NCI-H774 (cell line): ENCODE measurements around the gene SMIM31.

Source experiments
- DNase-seq: peaks from one replicate; lab custom pipeline; 2025; lab: John Stamatoyannopoulos, UW

The SMIM31 gene

GRCh38 chr4:164753873-164754488 is at the start of gene SMIM31:
Gene SMIM31, plus strand, starts transcription at chr4:164754131. Its CDS starts 16,313 bp downstream, at chr4:164770444.
- DNase-seq, result no peak

DNA sequence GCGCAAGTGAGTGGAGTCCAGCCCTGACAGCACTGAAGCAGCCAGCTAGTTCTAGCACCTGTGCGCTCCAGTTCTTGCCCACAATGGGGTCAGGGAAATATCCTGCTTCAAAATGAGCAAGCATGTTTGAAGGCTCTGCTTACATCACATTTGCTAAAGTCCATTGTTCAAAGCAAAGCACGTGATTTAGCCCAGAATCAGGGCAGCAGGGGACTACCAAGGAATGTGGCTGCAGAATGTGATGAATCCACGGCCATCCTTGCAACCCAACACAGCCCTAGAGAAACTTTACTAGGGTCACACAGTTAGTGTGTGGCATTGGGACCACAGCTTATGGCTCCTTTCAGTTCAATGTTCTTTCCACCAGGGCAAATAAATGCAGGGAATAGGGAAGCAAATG is 47.3 kb upstream of the SMIM31 start:
- DNase-seq, result no peak

- no peak for DNase-seq
Measured at GRCh38 chr4:164716901-164717300, 37.0 kb upstream of the SMIM31 start.

DNA sequence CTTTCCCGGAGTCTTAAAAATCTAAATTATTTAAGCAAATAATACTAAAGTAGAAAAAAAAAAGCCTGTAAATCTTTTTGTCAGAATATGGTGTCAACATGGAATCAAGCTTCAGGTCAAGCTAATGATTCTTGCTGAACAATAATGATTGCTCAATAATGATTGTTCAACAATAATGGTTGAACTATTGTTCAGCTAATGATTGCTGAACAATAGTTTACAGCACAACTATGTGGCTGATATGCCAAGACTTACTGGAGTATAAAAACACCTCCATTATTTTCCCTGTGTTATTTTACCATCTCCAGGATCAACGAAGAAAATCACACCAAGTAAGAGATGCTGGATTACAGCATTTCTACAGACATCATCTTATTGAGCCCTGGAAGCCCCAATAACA is 35.1 kb upstream of the SMIM31 start:
- no peak for DNase-seq

DNA sequence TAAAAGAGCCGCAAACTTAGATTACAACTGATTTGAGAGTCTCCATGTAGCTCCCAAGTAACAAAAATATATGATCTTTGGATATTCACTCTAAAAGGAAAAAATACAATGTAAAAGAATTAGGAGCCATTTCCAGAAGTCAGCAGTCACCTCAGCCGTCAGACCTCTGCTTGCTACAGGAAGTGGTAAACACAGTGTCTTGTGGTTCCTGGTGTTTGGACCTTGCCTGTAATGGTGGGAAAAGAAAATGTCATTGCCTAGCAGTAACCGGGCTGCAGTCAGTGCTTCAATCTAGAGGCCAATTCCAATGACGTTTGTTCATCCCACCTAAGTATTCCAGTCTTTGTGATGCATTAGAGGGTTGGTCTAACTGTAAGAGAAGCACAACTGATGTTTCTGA is 28.9 kb upstream of the SMIM31 start:
- DNase-seq, result no peak

DNA sequence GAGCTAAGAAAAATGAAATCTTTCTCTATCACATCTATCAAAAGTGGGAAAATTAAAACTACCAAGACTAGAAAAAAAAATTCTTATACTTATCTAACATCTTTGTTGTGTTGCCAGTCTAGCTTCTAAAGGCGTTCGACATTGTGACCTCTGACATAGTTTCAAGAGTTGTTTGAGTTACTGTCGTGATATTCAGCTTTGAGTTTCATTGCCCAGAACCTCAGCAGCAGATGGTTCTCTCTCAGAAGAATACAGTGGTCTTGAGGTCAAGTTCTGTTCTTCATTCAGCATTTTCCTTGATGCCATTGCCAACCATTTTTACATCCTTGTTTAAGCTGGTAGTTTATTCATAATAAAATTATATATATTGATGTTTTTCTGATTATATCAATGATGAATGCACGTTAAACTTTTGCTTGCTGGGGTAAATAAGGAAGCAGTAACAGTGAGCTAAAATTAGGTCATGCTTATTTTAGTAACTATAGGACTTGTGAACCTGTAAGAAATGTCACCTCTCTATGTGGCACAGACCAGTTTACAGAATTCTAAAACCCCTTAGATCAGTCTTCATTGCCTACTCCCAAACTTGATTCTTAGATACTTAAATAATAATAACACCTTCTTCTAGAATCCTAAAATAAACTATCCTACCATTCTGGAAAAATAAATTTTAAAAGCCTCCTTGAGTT is 23.1 kb upstream of the SMIM31 start:
- DNase-seq, result no peak

GRCh38 chr4:164731827-164732474 is 22.0 kb upstream of the SMIM31 start:
- no peak for DNase-seq

DNA sequence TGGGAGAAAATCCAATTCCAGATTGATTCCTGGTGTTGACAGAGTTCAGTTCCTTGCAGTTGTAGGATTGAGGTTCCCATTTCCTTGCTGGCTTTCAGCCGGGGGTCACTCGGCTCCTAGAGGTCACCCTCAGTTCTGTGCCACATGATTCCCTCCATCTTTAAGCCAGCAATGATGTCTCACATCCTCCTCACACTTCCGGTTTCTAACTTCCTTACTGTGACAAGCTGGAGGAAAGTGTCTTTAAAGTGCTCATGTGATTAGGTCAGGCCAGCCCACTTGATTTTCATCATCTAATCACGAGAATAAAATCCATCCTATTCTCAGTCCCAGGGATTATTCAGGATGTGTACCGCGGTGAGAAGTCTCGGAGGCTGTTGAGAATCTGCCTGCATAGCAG is 19.4 kb upstream of the SMIM31 start:
- no peak for DNase-seq

DNA sequence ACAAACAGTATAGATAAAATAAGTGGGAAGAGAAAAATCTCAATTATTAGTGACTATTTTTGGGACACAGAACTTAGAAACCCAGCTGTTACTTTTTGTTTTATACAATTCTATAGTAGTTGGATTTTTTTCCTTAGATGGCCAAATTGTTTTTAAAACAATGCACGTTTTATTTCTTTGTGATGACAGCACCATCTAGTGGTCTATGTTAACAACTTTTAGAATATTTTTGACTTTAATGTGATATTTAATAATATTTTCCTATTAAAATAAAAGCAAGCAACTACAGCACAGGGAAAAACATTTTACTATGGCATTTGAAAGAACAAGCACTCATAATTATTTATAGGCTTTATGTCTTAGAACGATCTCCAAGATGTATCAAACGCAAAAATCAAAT is 5.6 kb upstream of the SMIM31 start:
- no peak for DNase-seq

- DNase-seq, result no peak
Measured at GRCh38 chr4:164755432-164755831, 1.5 kb downstream of the SMIM31 start.

- no peak for DNase-seq
Measured at GRCh38 chr4:164756686-164757085, 2.8 kb downstream of the SMIM31 start.

DNA sequence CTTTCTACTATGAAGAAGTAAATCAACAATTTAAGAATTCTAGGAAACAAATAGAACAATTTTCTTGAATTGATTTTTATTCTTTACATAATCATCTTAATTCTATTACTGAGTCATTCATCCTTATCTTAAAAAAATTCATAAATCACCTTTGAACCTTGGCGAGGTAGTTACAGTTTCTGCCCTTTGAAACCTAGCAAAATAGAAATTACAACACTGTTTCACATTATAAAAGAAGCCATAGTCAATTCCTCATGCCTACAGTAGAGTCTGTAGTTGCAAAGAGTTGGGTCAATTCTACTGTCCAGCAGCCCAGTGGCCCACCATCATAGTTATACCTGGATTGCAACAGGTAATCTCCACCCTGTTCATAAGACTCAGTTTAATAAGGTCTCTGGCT is 7.3 kb downstream of the SMIM31 start:
- no peak for DNase-seq

GRCh38 chr4:164761746-164762275 is 7.9 kb downstream of the SMIM31 start:
- no peak for DNase-seq

DNA sequence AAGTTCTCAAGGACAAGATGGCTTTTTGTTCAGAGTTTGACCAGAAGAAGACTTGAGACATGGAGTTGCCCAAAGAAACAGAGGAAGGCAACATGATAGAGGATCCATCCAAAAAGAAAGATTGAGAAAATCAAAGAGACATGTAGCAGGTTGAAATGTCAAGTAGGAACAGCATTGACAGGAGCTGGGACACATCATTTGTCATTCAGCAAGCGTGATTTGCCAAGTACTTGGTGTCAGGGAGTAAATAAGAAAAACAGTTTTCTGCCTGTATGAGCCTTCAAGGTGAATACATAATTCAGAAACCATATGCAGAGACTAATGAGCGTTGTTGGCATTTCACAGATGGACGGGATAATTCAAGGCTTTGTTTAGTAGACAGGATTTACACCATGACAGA is 11.2 kb downstream of the SMIM31 start:
- no peak for DNase-seq

GRCh38 chr4:164765833-164766232 is 11.9 kb downstream of the SMIM31 start:
- no peak for DNase-seq

GRCh38 chr4:164768516-164768915 is 14.6 kb downstream of the SMIM31 start:
- DNase-seq, result no peak

GRCh38 chr4:164770010-164770724 is 16.2 kb downstream of the SMIM31 start:
- DNase-seq, result peak; percentile 58

GRCh38 chr4:164771088-164771487 is 17.2 kb downstream of the SMIM31 start:
- DNase-seq, result no peak

DNA sequence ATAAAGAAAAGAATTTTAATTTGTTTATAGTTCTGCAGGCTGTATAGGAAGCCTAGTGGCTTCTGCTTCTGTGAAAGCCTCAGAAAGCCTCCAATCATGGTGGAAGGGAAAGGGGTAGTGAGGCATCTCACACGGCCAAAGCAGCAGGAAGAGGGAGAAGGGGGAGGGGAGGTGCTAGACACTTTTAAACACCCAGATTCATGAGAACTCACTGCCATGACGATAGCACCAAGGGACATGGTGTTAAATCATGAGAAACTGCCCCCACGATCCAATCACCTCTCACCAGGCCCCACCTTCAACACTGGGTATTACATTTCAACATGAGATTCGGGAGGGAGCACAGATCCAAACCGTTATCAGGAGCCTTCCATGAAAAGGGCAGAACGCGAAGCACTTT is 18.1 kb downstream of the SMIM31 start:
- DNase-seq, result no peak

DNA sequence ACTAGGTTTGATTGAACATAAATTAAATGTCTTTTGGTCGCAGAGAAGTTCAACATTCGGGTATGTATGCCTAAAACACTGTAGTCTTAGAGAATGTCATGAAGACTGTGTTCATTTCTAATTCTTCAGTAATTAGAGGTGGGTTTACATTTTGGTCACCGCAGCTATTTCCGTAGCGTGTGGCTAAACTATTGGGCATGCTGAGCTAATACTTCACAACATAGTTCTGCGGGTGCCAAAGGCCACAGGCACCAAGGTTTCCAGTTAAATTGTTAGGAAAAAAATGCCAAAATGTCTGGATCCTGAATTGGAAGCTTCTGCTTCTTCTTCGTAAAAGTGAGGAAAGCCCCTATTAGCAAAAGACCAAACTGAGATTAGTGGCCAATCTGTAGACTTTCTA is 25.1 kb downstream of the SMIM31 start:
- no peak for DNase-seq

DNA sequence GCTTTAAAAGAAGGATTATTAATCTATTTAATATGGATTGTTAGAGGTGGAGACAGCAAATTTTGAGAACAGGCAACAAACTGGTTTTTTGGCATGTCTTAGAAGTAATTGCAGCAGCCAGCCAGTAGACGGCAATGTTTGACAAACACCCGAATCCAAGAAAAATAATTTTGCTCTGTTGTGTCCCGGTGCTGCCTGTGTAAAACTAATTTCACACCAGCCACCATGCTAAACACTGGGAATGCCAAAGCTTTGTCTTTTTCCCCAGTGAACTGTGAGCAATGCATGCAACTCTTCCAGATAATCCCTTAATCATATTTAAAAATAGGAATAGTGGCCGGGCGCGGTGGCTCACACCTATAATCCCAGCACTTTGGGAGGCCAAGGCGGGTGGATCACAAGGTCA is 25.9 kb downstream of the SMIM31 start:
- no peak for DNase-seq

GRCh38 chr4:164780839-164781238 is 26.9 kb downstream of the SMIM31 start:
- DNase-seq, result no peak

GRCh38 chr4:164783976-164784375 is 30.0 kb downstream of the SMIM31 start:
- DNase-seq, result no peak
